ENCODE results near the gene MLC1.

- TF ChIP-seq CTCF (conservative IDR thresholded peaks at IDR 0.05; ENCODE audit: low read length) (no peak), EZH2phosphoT487 (IDR thresholded peaks at IDR 0.05; ENCODE audit: borderline replicate concordance) (no peak)
These were observed 8.3 kb downstream of the MLC1 start for GRCh38 chr22:50076646-50077535.
